ENCODE data around the gene OSBPL9. TPM values are rescaled to one million over a fixed set of nuclear protein-coding genes. Genes with fewer than 3 reads are reported as not detected.

Gene OSBPL9
- total RNA-seq, 1 experiment from 2014 or later = 188 TPM

DNA sequence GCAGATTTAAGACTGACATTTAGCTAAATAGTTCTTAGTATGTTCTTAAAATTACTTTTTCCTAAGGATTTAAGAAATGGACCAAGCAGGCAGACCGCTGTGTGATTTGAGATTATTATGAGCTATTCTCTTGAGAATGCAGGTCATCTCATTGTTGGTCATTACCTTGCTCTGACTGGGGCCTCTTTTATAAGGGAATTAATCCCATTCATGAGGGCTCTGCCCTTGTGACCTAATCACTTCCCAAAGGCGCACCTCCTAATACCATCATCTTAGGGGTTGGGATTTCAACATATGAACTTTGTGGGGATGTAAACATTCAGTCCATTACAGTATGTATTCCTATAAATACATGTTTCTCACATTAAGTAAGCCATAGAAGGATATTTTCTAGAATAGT lies 24.2 kb downstream of the OSBPL9 start:
- H3K9me2 ChIP-seq (ENCODE audit: insufficient read depth) = no peaks in the 10 kb centered on the region
- peaks cover 37% of the 10 kb centered on the region for H3F3A ChIP-seq (ENCODE audit: insufficient read depth, low read depth)
- no peak overlapping the region for H3K27ac ChIP-seq
- POLR2A ChIA-PET (ENCODE audit: unreplicated experiment) = no interaction called here
- H3K36me3 ChIP-seq (ENCODE audit: low read depth) = peaks cover 16% of the 10 kb centered on the region
- no peak for TF ChIP-seq EZH2 (IDR thresholded peaks at IDR 0.05; ENCODE audit: low read depth)
- TF ChIP-seq, protein P1, sequence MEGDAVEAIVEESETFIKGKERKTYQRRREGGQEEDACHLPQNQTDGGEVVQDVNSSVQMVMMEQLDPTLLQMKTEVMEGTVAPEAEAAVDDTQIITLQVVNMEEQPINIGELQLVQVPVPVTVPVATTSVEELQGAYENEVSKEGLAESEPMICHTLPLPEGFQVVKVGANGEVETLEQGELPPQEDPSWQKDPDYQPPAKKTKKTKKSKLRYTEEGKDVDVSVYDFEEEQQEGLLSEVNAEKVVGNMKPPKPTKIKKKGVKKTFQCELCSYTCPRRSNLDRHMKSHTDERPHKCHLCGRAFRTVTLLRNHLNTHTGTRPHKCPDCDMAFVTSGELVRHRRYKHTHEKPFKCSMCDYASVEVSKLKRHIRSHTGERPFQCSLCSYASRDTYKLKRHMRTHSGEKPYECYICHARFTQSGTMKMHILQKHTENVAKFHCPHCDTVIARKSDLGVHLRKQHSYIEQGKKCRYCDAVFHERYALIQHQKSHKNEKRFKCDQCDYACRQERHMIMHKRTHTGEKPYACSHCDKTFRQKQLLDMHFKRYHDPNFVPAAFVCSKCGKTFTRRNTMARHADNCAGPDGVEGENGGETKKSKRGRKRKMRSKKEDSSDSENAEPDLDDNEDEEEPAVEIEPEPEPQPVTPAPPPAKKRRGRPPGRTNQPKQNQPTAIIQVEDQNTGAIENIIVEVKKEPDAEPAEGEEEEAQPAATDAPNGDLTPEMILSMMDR (conservative IDR thresholded peaks at IDR 0.05) = no peak
- H3K4me2 ChIP-seq = no peak overlapping the region
- no peak overlapping the region for H2AFZ ChIP-seq
- BruUV-seq (replicated peaks) = no TSS peak
- no peaks in the 10 kb centered on the region for H4K20me1 ChIP-seq (ENCODE audit: insufficient read depth)
- CTCF ChIA-PET = no interaction called here
- DNase-seq = no peak
- no peak overlapping the region for H3K4me3 ChIP-seq
- intact Hi-C loops (cut with micrococcal nuclease; ENCODE audit: unreplicated experiment) = no loop called here
- H3K79me2 ChIP-seq (ENCODE audit: low read depth) = peaks cover 99% of the 10 kb centered on the region
- H3K27me3 ChIP-seq (ENCODE audit: insufficient read depth, low read depth) = no peaks in the 10 kb centered on the region
- H3K4me1 ChIP-seq (replicated peaks; ENCODE audit: insufficient read depth) = peaks cover 49% of the 10 kb centered on the region
- H3K9me3 ChIP-seq (ENCODE audit: insufficient read depth, low read depth) = no peaks in the 10 kb centered on the region

GRCh38 chr1:51642739-51643142 lies 25.8 kb downstream of the OSBPL9 start:
- peaks cover 36% of the 10 kb centered on the region for H3F3A ChIP-seq (ENCODE audit: insufficient read depth, low read depth)
- peaks cover 52% of the 10 kb centered on the region for H3K4me1 ChIP-seq (replicated peaks; ENCODE audit: insufficient read depth)
- no peak overlapping the region for H3K4me3 ChIP-seq
- H3K36me3 ChIP-seq (ENCODE audit: low read depth) = peaks cover 16% of the 10 kb centered on the region
- no peak for DNase-seq
- peaks cover 98% of the 10 kb centered on the region for H3K79me2 ChIP-seq (ENCODE audit: low read depth)
- no peak overlapping the region for H2AFZ ChIP-seq
- no peak overlapping the region for H3K4me2 ChIP-seq
- no peaks in the 10 kb centered on the region for H4K20me1 ChIP-seq (ENCODE audit: insufficient read depth)
- peak overlapping the region; percentile 35 for H3K27ac ChIP-seq
- no peaks in the 10 kb centered on the region for H3K27me3 ChIP-seq (ENCODE audit: insufficient read depth, low read depth)
- H3K9me2 ChIP-seq (ENCODE audit: insufficient read depth) = no peaks in the 10 kb centered on the region
- POLR2A ChIA-PET (ENCODE audit: unreplicated experiment) = no interaction called here
- no TSS peak for BruUV-seq (replicated peaks)
- TF ChIP-seq, protein P1 (conservative IDR thresholded peaks at IDR 0.05) = no peak
- no peak for TF ChIP-seq EZH2 (IDR thresholded peaks at IDR 0.05; ENCODE audit: low read depth)
- H3K9me3 ChIP-seq (ENCODE audit: insufficient read depth, low read depth) = no peaks in the 10 kb centered on the region
- CTCF ChIA-PET = no interaction called here
- intact Hi-C loops (cut with micrococcal nuclease; ENCODE audit: unreplicated experiment) = no loop called here

GRCh38 chr1:51643362-51643761 lies 26.5 kb downstream of the OSBPL9 start:
- 0 out of 2 replicates have a peak overlapping the region, but pooled peaks have one; percentile 35 for H3K27ac ChIP-seq
- H2AFZ ChIP-seq = no peak overlapping the region
- peaks cover 97% of the 10 kb centered on the region for H3K79me2 ChIP-seq (ENCODE audit: low read depth)
- BruUV-seq (replicated peaks) = no TSS peak
- H3K27me3 ChIP-seq (ENCODE audit: insufficient read depth, low read depth) = no peaks in the 10 kb centered on the region
- H3K36me3 ChIP-seq (ENCODE audit: low read depth) = peaks cover 16% of the 10 kb centered on the region
- H3K4me1 ChIP-seq (replicated peaks; ENCODE audit: insufficient read depth) = peaks cover 52% of the 10 kb centered on the region
- ChIA-PET CTCF (no interaction called here), POLR2A (ENCODE audit: unreplicated experiment) (interaction anchor here (0.7 kb wide), 1 partner anchor 225 kb away, joined by 26 read pairs; no protein-coding TSS in a partner anchor)
- no peaks in the 10 kb centered on the region for H3K9me2 ChIP-seq (ENCODE audit: insufficient read depth)
- no peaks in the 10 kb centered on the region for H3K9me3 ChIP-seq (ENCODE audit: insufficient read depth, low read depth)
- no peak overlapping the region for H3K4me2 ChIP-seq
- TF ChIP-seq EZH2 (IDR thresholded peaks at IDR 0.05; ENCODE audit: low read depth) = no peak
- TF ChIP-seq, protein P1 (conservative IDR thresholded peaks at IDR 0.05) = no peak
- intact Hi-C loops (cut with micrococcal nuclease; ENCODE audit: unreplicated experiment) = no loop called here
- H3K4me3 ChIP-seq = no peak overlapping the region
- DNase-seq = no peak
- peaks cover 36% of the 10 kb centered on the region for H3F3A ChIP-seq (ENCODE audit: insufficient read depth, low read depth)
- H4K20me1 ChIP-seq (ENCODE audit: insufficient read depth) = no peaks in the 10 kb centered on the region
